Measurements from ENCODE around the gene DCC. TPM values are rescaled to one million over a fixed set of nuclear protein-coding genes. Genes with fewer than 3 reads are reported as not detected.

DCC gene
- total and polyA plus RNA-seq, 2 of the 8 experiments (the other 6 are each of a cell fraction or from before 2014, with no cell fraction given), result 0.14 to 1.4 TPM

DNA sequence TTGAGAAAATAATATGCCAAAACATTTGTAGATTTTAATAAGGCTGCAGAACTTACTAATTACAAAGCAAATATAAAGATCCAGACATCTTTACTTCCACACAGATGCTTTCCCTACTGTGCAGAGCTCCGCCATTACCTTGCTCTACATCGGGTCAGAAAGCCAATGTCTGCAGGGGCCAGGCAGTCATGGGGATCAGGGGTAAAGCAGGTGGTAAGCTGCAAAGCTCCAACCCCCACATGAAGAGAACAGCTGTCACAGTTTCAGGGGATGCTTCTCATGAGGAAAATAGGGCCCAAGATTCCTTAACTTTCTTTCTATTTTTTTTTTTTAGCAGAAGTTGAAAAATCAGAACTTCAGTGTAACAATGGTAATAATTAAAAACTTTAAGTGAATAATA lies 102.7 kb downstream of the DCC start:
- no peak overlapping the region for H3K27ac ChIP-seq (ENCODE audit: low read depth, low read length)
- no peak overlapping the region for H4K8ac ChIP-seq (ENCODE audit: extremely low read depth, insufficient read depth, low read length)
- H3K18ac ChIP-seq (ENCODE audit: extremely low read depth, low read length), result no peak overlapping the region
- no peak overlapping the region for H3K9ac ChIP-seq (replicated peaks in 1 of 4; ENCODE audit: extremely low read depth in 1 of 4, low read depth in 3 of 4, low read length in 3 of 4)
- H4K20me1 ChIP-seq (replicated peaks in 1 of 2; ENCODE audit: control insufficient read depth in 1 of 2, insufficient read depth in 2 of 2, low read length in 2 of 2), result peaks cover 0 to 1% of the 10 kb centered on the region in 2 experiments
- H3K14ac ChIP-seq (ENCODE audit: insufficient read length), result no peak overlapping the region
- POLR2A ChIA-PET (ENCODE audit: partially characterized antibody), result no interaction called here
- no peaks in the 10 kb centered on the region for H3K79me2 ChIP-seq (ENCODE audit: control insufficient read depth in 1 of 2, insufficient read depth in 2 of 2, low read length in 2 of 2)
- FAIRE-seq (no peak), DNase-seq (ENCODE audit: low read depth in 1 of 2, low spot score in 2 of 2) (no peak)
- H3K79me1 ChIP-seq (ENCODE audit: low read depth, low read length), result no peaks in the 10 kb centered on the region
- no peak overlapping the region for H3K4me3 ChIP-seq (ENCODE audit: extremely low read depth in 1 of 4, insufficient read depth in 2 of 4, low read depth in 3 of 4, low read length in 4 of 4)
- H4K91ac ChIP-seq (replicated peaks; ENCODE audit: insufficient read length, low read length), result no peak overlapping the region
- no peak for TF ChIP-seq BCL11A (IDR thresholded peaks at IDR 0.05; ENCODE audit: low read depth in 2 of 2, low read length in 2 of 2)
- TF ChIP-seq SP2 (IDR thresholded peaks at IDR 0.05; ENCODE audit: low read length), result no peak
- TF ChIP-seq SIRT6 (IDR thresholded peaks at IDR 0.05; ENCODE audit: low read length), result no peak
- TF ChIP-seq ZNF274 (IDR thresholded peaks at IDR 0.05; ENCODE audit: borderline replicate concordance, extremely low read depth, low read length), result no peak
- no peak for TF ChIP-seq ATF2 (IDR thresholded peaks at IDR 0.05; ENCODE audit: low read length)
- no peak for TF ChIP-seq RXRA (IDR thresholded peaks at IDR 0.05; ENCODE audit: insufficient read depth, low read depth, low read length)
- no peak for TF ChIP-seq NRF1 (IDR thresholded peaks at IDR 0.05; ENCODE audit: low read depth, low read length)
- no peak overlapping the region for H2BK12ac ChIP-seq (ENCODE audit: low read depth, low read length)
- H2AK5ac ChIP-seq (ENCODE audit: low read depth, low read length), result no peak overlapping the region
- H3K36me3 ChIP-seq (ENCODE audit: control insufficient read depth in 2 of 4, insufficient read depth in 4 of 4, low read length in 3 of 4), result no peaks in the 10 kb centered on the region
- H3K23me2 ChIP-seq (ENCODE audit: low read depth, low read length), result no peaks in the 10 kb centered on the region
- WGBS, 2 experiments (ENCODE audit: extremely low coverage in 1 of 2, insufficient coverage in 1 of 2, insufficient read length in 1 of 2, insufficient replicate concordance in 2 of 2, low coverage in 1 of 2, low lambda C conversion rate in 2 of 2, missing lambda C conversion rate in 1 of 2), result 88% methylated on average over 2 of the region's 2 CpGs; no CpG with 5 or more reads in 1 of the 2 experiments
- CTCF ChIA-PET (ENCODE audit: partially characterized antibody), result interaction anchor here (1.3 to 2.5 kb wide), 2 partner anchors 18 to 27 kb away, joined by 3 to 10 read pairs; no protein-coding TSS in a partner anchor
- H2BK5ac ChIP-seq (ENCODE audit: low read depth, low read length), result no peak overlapping the region
- H2AFZ ChIP-seq (ENCODE audit: low read length), result no peak overlapping the region
- H3K27me3 ChIP-seq (replicated peaks in 1 of 4; ENCODE audit: control insufficient read depth in 3 of 4, extremely low read depth in 1 of 4, insufficient read depth in 3 of 4, low read length in 3 of 4), result no peaks in the 10 kb centered on the region
- no peak overlapping the region for H3K56ac ChIP-seq (replicated peaks; ENCODE audit: insufficient read length, low read depth, low read length)
- H3K23ac ChIP-seq (ENCODE audit: insufficient read length), result no peak overlapping the region
- H2BK20ac ChIP-seq (ENCODE audit: low read length), result no peak overlapping the region
- no peak overlapping the region for H3K4me2 ChIP-seq (ENCODE audit: insufficient read depth in 1 of 2, low read depth in 2 of 2, low read length in 2 of 2)
- no peak overlapping the region for H2BK15ac ChIP-seq (ENCODE audit: low read length)
- H2BK120ac ChIP-seq (replicated peaks; ENCODE audit: low read depth, low read length), result no peak overlapping the region
- H4K5ac ChIP-seq (ENCODE audit: insufficient read length, low read depth, low read length), result no peak overlapping the region
- H3K4ac ChIP-seq (replicated peaks; ENCODE audit: insufficient read length, low read depth, low read length), result no peak overlapping the region
- H3K4me1 ChIP-seq (replicated peaks in 1 of 4; ENCODE audit: control insufficient read depth in 3 of 4, insufficient read depth in 4 of 4, low read length in 3 of 4), result no peaks in the 10 kb centered on the region
- H3K9me3 ChIP-seq (ENCODE audit: insufficient read depth in 2 of 2, low read depth in 1 of 2, low read length in 1 of 2), result no peaks in the 10 kb centered on the region

Data from H1 (cell line).